Osteocyte (in vitro differentiated cells): ENCODE measurements around the gene CREBL2. TPM values are rescaled to one million over a fixed set of nuclear protein-coding genes. Genes with fewer than 3 reads are reported as not detected.
"Not testable (repeated sequence)": the region's sequence is repeated elsewhere in the genome, so short reads cannot be mapped to it uniquely, and the experiment has no call there.

ENCODE experiments used
- DNase-seq: peaks from one replicate; pipeline ENCODE4 v3.0.0; 2021; ENCODE audit warnings: mixed read lengths; ENCODE audit not compliant: unreplicated experiment; ENCODE audit errors: extremely low spot score
- H3K27ac Mint-ChIP-seq: one replicate; pipeline ENCODE4 v1.8.0; 2021; ENCODE audit warnings: mild to moderate bottlenecking, mixed read lengths; ENCODE audit not compliant: unreplicated experiment
- H3K27me3 Mint-ChIP-seq: one replicate; pipeline ENCODE4 v1.8.0; 2021; ENCODE audit warnings: mixed read lengths; ENCODE audit not compliant: unreplicated experiment
- H3K36me3 Mint-ChIP-seq: one replicate; pipeline ENCODE4 v1.8.0; 2021; ENCODE audit warnings: mixed read lengths; ENCODE audit not compliant: unreplicated experiment
- H3K4me1 Mint-ChIP-seq: one replicate; pipeline ENCODE4 v1.8.0; 2021; ENCODE audit warnings: mixed read lengths; ENCODE audit not compliant: unreplicated experiment
- H3K4me3 Mint-ChIP-seq: one replicate; pipeline ENCODE4 v1.8.0; 2021; ENCODE audit warnings: mild to moderate bottlenecking, moderate library complexity, mixed read lengths; ENCODE audit not compliant: unreplicated experiment
- H3K9me3 Mint-ChIP-seq: one replicate; pipeline ENCODE4 v1.8.0; 2021; ENCODE audit warnings: mixed read lengths; ENCODE audit not compliant: unreplicated experiment
- CTCF ChIP-seq: fragments of 200-600 bp; sonication (generic); IDR thresholded peaks from 2 replicates; pipeline ENCODE4 v1.5.0; 2021; ENCODE audit warnings: antibody characterized with exemption, mild to moderate bottlenecking, moderate library complexity
- total RNA-seq: library from RNA; stranded (reverse); gene quantifications from 2 replicates; pipeline ENCODE4 v1.2.1, GENCODE V29; 2021

The CREBL2 gene
- total RNA-seq, 1 donor from 2014 or later = 15.1 TPM

DNA sequence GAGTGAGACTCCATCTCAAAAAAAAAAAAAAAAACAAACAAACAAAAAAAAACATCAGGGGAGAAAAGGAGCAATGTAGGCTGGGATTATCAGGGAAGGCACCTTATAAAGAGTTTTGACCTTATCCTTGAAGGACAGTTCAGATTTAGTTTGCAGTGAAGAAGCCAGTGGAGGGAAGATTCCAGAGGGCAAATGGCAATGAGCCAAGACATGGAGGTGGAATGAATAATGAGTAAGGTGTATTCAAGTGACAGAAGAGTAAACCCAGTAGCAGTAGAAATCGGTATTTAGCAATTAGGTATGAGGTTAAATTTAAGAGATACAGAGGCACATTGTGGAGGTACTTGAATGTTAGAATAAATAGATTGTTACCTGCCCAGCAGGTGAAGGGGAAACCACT is 46.8 kb upstream of the CREBL2 start:
- TF ChIP-seq CTCF = no peak
- peaks cover 12% of the 10 kb centered on the region for H3K4me1 Mint-ChIP-seq
- no peak overlapping the region for H3K27ac Mint-ChIP-seq
- H3K4me3 Mint-ChIP-seq = no peak overlapping the region
- H3K9me3 Mint-ChIP-seq = no peaks in the 10 kb centered on the region
- peaks cover 9% of the 10 kb centered on the region for H3K27me3 Mint-ChIP-seq
- no peaks in the 10 kb centered on the region for H3K36me3 Mint-ChIP-seq
- no peak for DNase-seq

- DNase-seq, H3K27ac Mint-ChIP-seq, H3K36me3 Mint-ChIP-seq, H3K9me3 Mint-ChIP-seq, H3K4me1 Mint-ChIP-seq, H3K4me3 Mint-ChIP-seq: not testable (repeated sequence)
- H3K27me3 Mint-ChIP-seq = peaks cover 10% of the 10 kb centered on the region
Observed at GRCh38 chr12:12565971-12566370, 45.7 kb upstream of the CREBL2 start.

DNA sequence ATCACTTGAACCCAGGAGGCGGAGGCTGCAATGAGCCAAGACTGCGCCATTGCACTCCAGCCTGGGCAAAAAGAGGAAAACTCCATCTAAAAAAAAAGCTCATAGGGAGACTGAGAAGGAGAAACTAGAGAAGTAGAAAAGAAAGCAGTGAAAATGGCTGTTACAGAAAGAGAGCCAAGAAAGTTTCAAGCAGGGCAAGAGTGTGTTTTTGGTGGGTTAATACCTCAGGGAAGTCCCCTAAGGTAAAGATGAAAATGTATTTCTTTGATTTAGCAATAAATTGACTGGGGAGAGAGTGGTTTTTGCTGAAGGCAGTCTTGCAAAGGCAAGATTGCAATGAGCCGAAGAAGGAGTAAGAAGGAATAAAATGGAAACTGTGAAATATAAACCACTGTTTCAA is 39.0 kb upstream of the CREBL2 start:
- Mint-ChIP-seq H3K27me3 (peaks cover 8% of the 10 kb centered on the region), H3K4me3 (no peak overlapping the region), H3K27ac (no peak overlapping the region), H3K4me1 (no peaks in the 10 kb centered on the region), H3K9me3 (no peaks in the 10 kb centered on the region), H3K36me3 (no peaks in the 10 kb centered on the region)
- DNase-seq = no peak
- TF ChIP-seq CTCF = no peak

GRCh38 chr12:12577786-12578185 is 33.9 kb upstream of the CREBL2 start:
- Mint-ChIP-seq H3K36me3 (no peaks in the 10 kb centered on the region), H3K4me1 (no peaks in the 10 kb centered on the region), H3K9me3 (no peaks in the 10 kb centered on the region), H3K4me3 (no peak overlapping the region), H3K27me3 (peaks cover 4% of the 10 kb centered on the region), H3K27ac (no peak overlapping the region)
- no peak for DNase-seq
- TF ChIP-seq CTCF = no peak

DNA sequence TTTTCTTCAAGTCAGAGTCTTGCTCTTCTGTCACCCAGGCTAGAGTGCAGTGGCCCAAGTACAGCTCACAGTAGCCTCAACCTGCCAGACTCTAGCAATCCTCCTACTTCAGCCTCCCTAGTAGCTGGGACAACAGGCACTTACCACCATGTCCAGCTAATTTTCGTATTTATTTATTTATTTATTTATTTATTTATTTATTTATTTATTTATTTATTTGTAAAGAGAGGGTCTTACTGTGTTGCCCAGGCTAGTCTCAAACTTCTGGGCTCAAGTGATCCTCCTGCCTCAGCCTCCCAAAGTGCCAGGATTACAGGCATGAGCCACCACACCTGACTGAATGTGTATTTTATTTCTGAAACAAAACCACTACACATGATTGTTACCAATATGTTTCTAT is 31.0 kb upstream of the CREBL2 start:
- H3K27me3 Mint-ChIP-seq = peaks cover 20% of the 10 kb centered on the region
- H3K27ac Mint-ChIP-seq, H3K36me3 Mint-ChIP-seq, H3K9me3 Mint-ChIP-seq, H3K4me1 Mint-ChIP-seq, DNase-seq, H3K4me3 Mint-ChIP-seq: not testable (repeated sequence)

GRCh38 chr12:12582193-12582881 is 29.3 kb upstream of the CREBL2 start:
- DNase-seq = no peak
- no peaks in the 10 kb centered on the region for H3K36me3 Mint-ChIP-seq
- no peaks in the 10 kb centered on the region for H3K4me1 Mint-ChIP-seq
- no peak for TF ChIP-seq CTCF
- peaks cover 32% of the 10 kb centered on the region for H3K27me3 Mint-ChIP-seq
- no peak overlapping the region for H3K27ac Mint-ChIP-seq
- no peak overlapping the region for H3K4me3 Mint-ChIP-seq
- H3K9me3 Mint-ChIP-seq = no peaks in the 10 kb centered on the region
